ENCODE data around the gene OR52B4.
"Not testable (repeated sequence)": the region's sequence is repeated elsewhere in the genome, so short reads cannot be mapped to it uniquely, and the experiment has no call there.

OR52B4 gene

GRCh38 chr11:4368286-4368685, at the start of gene OR52B4:
Gene OR52B4 (minus strand): TSS chr11:4368386. CDS start chr11:4368295, 91 bp downstream.
- DNase-seq (ENCODE audit: low read depth in 1 of 2, low spot score in 1 of 2) = no peak

DNA sequence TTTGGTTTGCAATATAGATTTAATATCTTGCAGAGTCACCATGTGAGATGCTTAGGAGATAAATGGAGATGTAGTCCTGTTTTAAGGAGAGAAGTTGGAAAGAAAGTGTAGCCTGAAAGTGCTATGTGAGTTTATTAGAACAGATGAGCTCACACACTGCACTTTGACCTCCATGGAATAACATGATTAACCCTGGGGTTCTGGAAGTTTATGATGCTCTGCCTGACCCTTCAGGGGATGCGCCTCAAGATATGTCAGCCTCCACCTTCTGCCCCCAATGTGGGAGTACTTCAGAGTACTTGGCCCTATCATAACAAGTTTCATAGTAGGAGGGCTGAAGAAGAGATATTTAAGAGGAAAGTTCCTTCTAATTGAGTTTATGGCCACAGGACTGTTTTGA, 48.6 kb upstream of the OR52B4 start:
- no peak for DNase-seq (ENCODE audit: low read depth in 1 of 2, low spot score in 1 of 2)

GRCh38 chr11:4416306-4416705, 48.1 kb upstream of the OR52B4 start:
- no peak for DNase-seq (ENCODE audit: low read depth in 1 of 2, low spot score in 1 of 2)

- DNase-seq (ENCODE audit: low read depth in 1 of 2, low spot score in 1 of 2) = not testable (repeated sequence)
Measured at GRCh38 chr11:4406206-4406605, 38.0 kb upstream of the OR52B4 start.

DNA sequence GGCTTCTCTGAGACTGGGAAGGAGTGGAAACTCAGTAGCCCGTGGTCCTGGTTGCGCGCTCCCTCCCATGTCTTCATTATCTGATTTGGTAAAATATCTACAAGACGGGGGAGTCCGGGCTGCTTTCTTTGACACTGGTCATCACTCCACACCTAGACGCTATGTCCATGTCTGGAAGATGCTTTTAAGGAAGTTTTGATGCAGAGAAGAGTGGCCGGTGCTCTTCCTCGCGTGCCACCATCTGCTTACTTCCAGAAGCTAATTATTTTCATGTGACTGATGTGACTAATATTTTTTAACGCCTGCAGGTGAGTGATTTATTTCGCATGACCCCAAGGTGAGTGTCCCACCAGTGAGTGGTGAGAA, 25.7 kb upstream of the OR52B4 start:
- DNase-seq (ENCODE audit: low read depth in 1 of 2, low spot score in 1 of 2) = no peak

- peak; percentile 71 to 72 for DNase-seq (ENCODE audit: low read depth in 1 of 2, low spot score in 1 of 2)
Measured at GRCh38 chr11:4393209-4393857, 25.1 kb upstream of the OR52B4 start, which contains the start of gene TRIM21. Gene TRIM21 (minus strand): TSS chr11:4393702. CDS start chr11:4390409, 3,293 bp downstream.

- no peak for DNase-seq (ENCODE audit: low read depth in 1 of 2, low spot score in 1 of 2)
Measured at GRCh38 chr11:4388221-4388620, 20.0 kb upstream of the OR52B4 start.

- DNase-seq (ENCODE audit: low read depth in 1 of 2, low spot score in 1 of 2) = no peak
Measured at GRCh38 chr11:4385978-4386740, 18.0 kb upstream of the OR52B4 start.

- DNase-seq (ENCODE audit: low read depth in 1 of 2, low spot score in 1 of 2) = no peak
Measured at GRCh38 chr11:4381901-4382300, 13.7 kb upstream of the OR52B4 start.

DNA sequence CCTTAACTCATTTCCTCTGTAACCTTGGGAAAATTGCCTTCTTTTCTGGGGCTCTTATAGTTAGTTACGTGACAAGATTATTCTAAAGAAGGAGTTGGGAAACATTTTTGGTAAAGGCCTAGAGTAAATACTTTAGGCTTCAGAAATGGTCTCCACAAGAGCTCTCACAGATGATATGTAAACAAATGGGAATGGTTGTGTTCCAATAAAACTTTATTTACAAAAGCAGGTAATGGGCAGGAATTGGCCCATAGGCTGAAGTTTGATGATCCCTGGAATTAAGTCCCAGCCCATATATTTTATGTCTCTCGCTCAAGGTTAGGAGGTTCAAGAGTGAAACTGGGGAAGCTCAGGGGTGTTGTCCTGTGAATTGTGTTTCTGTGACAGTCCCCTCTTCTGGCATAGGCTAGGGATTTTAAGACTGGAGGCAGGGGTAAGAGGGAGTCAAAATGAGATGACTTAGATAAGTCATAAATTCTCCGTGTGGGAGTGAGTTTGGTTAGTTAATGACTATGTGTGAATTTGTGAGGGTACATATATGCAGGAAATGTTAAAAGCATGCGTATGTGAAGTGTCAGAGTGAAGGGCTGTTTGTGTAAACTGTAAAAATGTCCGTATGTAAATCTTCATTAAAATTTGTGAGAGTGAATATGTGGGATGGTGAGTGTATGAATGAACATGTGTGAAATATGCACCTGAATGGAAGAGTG, 7.4 kb upstream of the OR52B4 start:
- no peak for DNase-seq (ENCODE audit: low read depth in 1 of 2, low spot score in 1 of 2)

DNA sequence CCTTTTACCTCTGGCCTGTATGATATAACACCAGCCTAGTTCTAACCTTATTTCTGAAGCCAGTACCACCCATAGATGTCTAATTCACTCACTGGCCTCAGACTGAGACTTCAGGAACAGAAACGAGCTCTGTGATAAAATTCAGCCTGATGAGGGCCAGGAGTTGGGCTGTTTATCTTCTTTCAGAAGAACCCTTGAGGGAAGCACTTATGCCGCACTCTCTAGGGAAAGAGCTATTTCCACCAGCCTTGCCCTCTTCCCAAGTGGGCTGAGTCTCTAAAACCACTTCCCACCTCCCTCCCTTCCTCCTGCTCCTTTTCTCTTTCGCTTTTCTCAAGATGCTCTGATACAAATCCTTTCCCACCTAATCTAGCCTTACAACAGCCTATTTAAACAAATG, 2.0 kb upstream of the OR52B4 start:
- no peak for DNase-seq (ENCODE audit: low read depth in 1 of 2, low spot score in 1 of 2)

DNA sequence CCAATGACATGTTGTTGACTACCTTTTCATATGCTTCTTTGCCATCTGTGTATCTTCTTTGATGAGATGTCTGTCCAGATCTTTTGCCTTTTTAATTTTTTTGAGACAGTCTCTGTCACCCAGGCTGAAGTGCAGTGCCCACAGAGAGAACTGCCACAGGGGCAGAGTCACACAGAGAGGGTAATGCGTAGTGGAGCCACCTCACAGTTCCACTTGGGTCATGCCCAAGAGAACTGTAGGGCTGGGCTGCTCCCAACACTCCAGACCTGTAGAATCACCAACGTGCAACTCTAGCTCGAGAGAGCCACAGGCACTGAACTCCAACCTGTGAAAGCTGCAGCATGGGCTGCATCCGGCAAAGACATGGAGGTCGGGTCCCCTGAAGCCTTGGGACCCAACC, 20.0 kb downstream of the OR52B4 start:
- DNase-seq (ENCODE audit: low read depth in 1 of 2, low spot score in 1 of 2) = not testable (repeated sequence)

GRCh38 chr11:4345366-4345765, 22.8 kb downstream of the OR52B4 start:
- DNase-seq (ENCODE audit: low read depth in 1 of 2, low spot score in 1 of 2) = not testable (repeated sequence)

- not testable (repeated sequence) for DNase-seq (ENCODE audit: low read depth in 1 of 2, low spot score in 1 of 2)
Measured at GRCh38 chr11:4334356-4334755, 33.8 kb downstream of the OR52B4 start.
